GM23338 (cell line): ENCODE results near the gene TEDC1.

Source experiments
- CTCF ChIP-seq, 2 experiments: fragments of 200-600 bp in 1 of 2; sonication (generic) in 1 of 2; conservative IDR thresholded peaks; 2 replicates each; pipeline versions ENCODE4 v1.5.1 to v1.6.1; 2016 to 2017; ENCODE audit warnings: antibody characterized with exemption in 2 of 2, low read depth in 2 of 2, mild to moderate bottlenecking in 2 of 2, moderate library complexity in 1 of 2
- ETS1 ChIP-seq: IDR thresholded peaks from 2 replicates; pipeline ENCODE4 v1.6.1; 2016; ENCODE audit warnings: antibody characterized with exemption
- EZH2 ChIP-seq: fragments of 200-600 bp; sonication (generic); IDR thresholded peaks from one replicate; pipeline ENCODE4 v1.8.0; 2017; ENCODE audit warnings: antibody characterized with exemption, mild to moderate bottlenecking, low read depth; ENCODE audit not compliant: unreplicated experiment
- POLR2AphosphoS5 ChIP-seq: IDR thresholded peaks from 2 replicates; pipeline ENCODE4 v1.6.1; 2016; ENCODE audit warnings: antibody characterized with exemption, low read depth
- STAT1 ChIP-seq: IDR thresholded peaks from one replicate; pipeline ENCODE4 v1.6.1; 2016; ENCODE audit warnings: antibody characterized with exemption; ENCODE audit not compliant: unreplicated experiment

GRCh38 chr14:105498430-105499255 lies 7.6 kb downstream of the TEDC1 start:
- TF ChIP-seq CTCF (conservative IDR thresholded peaks at IDR 0.05; ENCODE audit: low read depth in 2 of 2) (no peak), ETS1 (no peak), POLR2AphosphoS5 (no peak), EZH2 (no peak), STAT1 (no peak)
